Gastroesophageal sphincter (tissue), 4 donors: ENCODE data around the gene NCOR1. TPM values are rescaled to one million over a fixed set of nuclear protein-coding genes. Genes with fewer than 3 reads are reported as not detected.

ENCODE experiments used
- ATAC-seq: fragments of 150-250 bp; one replicate; pipeline ENCODE4 v1.9.1; 2016; ENCODE audit warnings: mild to moderate bottlenecking, moderate library complexity
- H3K27ac ChIP-seq, 4 donors: fragments of 200-600 bp; sonication (generic) in 3 of 4; 1 replicate in 3 of 4; 2 replicates in 1 of 4; pipeline ENCODE4 v1.5.1; 2016 to 2019
- H3K27me3 ChIP-seq: fragments of 200-600 bp; sonication (generic); one replicate; pipeline ENCODE4 v1.5.1; 2019
- H3K36me3 ChIP-seq, 2 donors: fragments of 200-600 bp; sonication (generic); one replicate each; pipeline ENCODE4 v1.5.1; 2019; ENCODE audit warnings: control low read depth in 1 of 2
- H3K4me1 ChIP-seq, 3 donors: fragments of 200-600 bp; sonication (generic); 1 replicate in 2 of 3; 2 replicates in 1 of 3; pipeline ENCODE4 v1.5.1; 2016 to 2019; ENCODE audit warnings: control low read depth in 2 of 3
- H3K4me3 ChIP-seq, 2 donors: fragments of 200-600 bp; sonication (generic); one replicate each; pipeline ENCODE4 v1.5.1; 2019; ENCODE audit warnings: mild to moderate bottlenecking in 1 of 2, moderate library complexity in 1 of 2
- H3K9me3 ChIP-seq, 3 donors: fragments of 200-600 bp; sonication (generic); one replicate each; pipeline ENCODE4 v1.5.1; 2017 to 2019; ENCODE audit warnings: control low read depth in 2 of 3
- CTCF ChIP-seq, 4 experiments: fragments of 200-600 bp in 2 of 4; fragments of 450-650 bp in 2 of 4; sonication (generic) in 1 of 4; IDR thresholded peaks; one replicate each; pipeline ENCODE4 v1.5.1; 2017 to 2019; ENCODE audit warnings: antibody characterized with exemption in 4 of 4, mild to moderate bottlenecking in 2 of 4, moderate library complexity in 2 of 4
- EP300 ChIP-seq: sonication (generic); formaldehyde crosslinking; IDR thresholded peaks from one replicate; pipeline ENCODE4 v1.6.1; 2017; ENCODE audit warnings: antibody characterized with exemption, mild to moderate bottlenecking
- POLR2A ChIP-seq, 2 donors: fragments of 450-650 bp; IDR thresholded peaks; one replicate each; pipeline ENCODE4 v1.6.1; 2017; ENCODE audit warnings: antibody characterized with exemption in 2 of 2, mild to moderate bottlenecking in 2 of 2, moderate library complexity in 1 of 2
- POLR2AphosphoS5 ChIP-seq: sonication (generic); formaldehyde crosslinking; IDR thresholded peaks from one replicate; pipeline ENCODE4 v1.6.1; 2017; ENCODE audit warnings: antibody characterized with exemption
- whole genome bisulfite sequencing, 2 donors: methylation state at CpG; one replicate each; pipeline ENCODE4 v1.1.5; 2018; ENCODE audit warnings: low coverage in 1 of 2; 5-methylcytosine and 5-hydroxymethylcytosine counted together
- total RNA-seq, 4 donors: library from RNA; depleted of rRNA; stranded (reverse); fragments of >200 nt; gene quantifications; one replicate each; pipeline ENCODE4 v1.1.0, GENCODE V29; 2016

NCOR1 gene
- total RNA-seq, 4 donors from 2014 or later: 76.3 to 160 (median 108) TPM

DNA sequence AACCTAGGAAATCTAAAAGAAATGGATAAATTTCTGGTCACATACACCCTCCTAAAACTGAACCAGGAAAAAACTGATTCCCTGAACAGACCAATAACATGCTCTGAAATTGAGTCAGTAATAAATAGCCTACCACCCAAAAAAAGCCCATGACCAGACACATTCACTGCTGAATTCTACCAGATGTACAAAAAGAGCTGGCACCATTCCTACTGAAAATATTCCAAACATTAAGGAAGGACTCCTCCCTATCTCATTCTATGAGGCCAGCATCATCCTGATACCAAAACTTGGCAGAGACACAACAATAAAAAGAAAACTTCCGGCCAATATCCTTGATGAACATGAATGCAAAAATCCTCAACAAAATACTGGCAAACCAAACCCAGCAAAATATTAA is 162.8 kb downstream of the NCOR1 start:
- H3K36me3 ChIP-seq: peaks cover 4 to 91% of the 10 kb centered on the region in 2 donors
- no peak for ATAC-seq
- H3K4me3 ChIP-seq: no peak overlapping the region
- no peak overlapping the region for H3K27ac ChIP-seq
- no peaks in the 10 kb centered on the region for H3K27me3 ChIP-seq
- WGBS, 2 donors: 57 to 71% methylated on average over 1 of the region's 1 CpG
- no peak for TF ChIP-seq CTCF (IDR thresholded peaks at IDR 0.05)
- no peak for TF ChIP-seq EP300
- TF ChIP-seq POLR2AphosphoS5: no peak
- no peak for TF ChIP-seq POLR2A (IDR thresholded peaks at IDR 0.05)
- H3K9me3 ChIP-seq: no peaks in the 10 kb centered on the region
- no peaks in the 10 kb centered on the region for H3K4me1 ChIP-seq

DNA sequence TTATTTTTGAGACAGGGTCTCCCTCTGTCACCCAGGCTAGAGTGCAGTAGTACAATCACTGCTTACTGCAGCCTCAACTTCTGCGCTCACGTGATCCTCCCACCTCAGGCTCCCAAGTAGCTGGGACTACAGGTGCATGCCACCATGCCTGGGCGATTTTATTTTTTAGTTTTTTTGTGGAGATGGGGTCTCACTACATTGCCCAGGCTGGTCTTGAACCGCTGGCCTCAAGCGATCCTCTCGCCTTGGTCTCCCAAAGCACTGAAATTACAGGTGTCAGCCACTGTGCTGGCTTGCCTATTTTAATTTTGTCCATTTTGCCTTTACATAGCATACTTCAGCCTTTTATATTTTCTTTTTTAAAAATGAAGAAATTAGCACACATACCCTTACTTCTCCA is 164.5 kb downstream of the NCOR1 start:
- Histone ChIP-seq H3K27me3 (no peaks in the 10 kb centered on the region), H3K4me3 (no peak overlapping the region), H3K4me1 (no peaks in the 10 kb centered on the region), H3K9me3 (no peaks in the 10 kb centered on the region), H3K27ac (no peak overlapping the region), H3K36me3 (peaks cover 5 to 91% of the 10 kb centered on the region in 2 donors)
- no peak for ATAC-seq
- no peak for TF ChIP-seq POLR2A (IDR thresholded peaks at IDR 0.05)
- no peak for TF ChIP-seq POLR2AphosphoS5
- TF ChIP-seq EP300: no peak
- no peak for TF ChIP-seq CTCF (IDR thresholded peaks at IDR 0.05)
- WGBS, 2 donors: 98 to 100% methylated on average over 5 to 6 of the region's 6 CpGs

DNA sequence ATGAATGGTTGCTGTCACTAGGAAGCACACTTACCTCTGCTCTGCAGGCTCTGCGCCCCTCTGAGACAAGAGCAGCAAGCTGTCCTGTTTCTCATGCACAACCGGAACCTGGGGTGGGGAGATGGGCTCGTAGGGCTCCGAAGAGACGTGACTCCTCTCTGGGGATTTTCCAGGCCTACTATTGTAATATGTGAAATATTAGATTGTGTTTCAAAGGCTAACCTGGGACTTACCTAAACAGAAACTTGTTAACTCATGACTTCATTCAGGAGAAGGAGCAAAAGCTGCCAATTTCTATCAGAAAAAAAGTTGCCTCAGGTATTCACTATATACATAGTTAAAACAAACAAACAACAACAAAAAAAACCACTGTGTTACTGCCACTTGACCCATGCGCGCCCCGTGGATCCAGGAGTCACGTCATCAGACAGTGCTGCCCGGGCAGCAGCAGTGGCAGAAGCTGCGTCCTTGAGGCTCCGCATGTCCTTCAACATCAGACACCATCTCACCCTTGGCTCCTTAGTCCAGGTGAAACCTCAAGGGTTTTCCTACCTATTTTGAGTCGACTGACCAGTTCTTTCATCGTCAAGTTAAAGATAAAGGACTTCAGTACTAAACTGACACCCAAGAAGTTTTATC is 166.4 kb downstream of the NCOR1 start:
- ATAC-seq: no peak
- no peak for TF ChIP-seq POLR2AphosphoS5
- no peak for TF ChIP-seq EP300
- no peak for TF ChIP-seq CTCF (IDR thresholded peaks at IDR 0.05)
- no peak for TF ChIP-seq POLR2A (IDR thresholded peaks at IDR 0.05)
- Histone ChIP-seq H3K27me3 (no peaks in the 10 kb centered on the region), H3K9me3 (no peaks in the 10 kb centered on the region), H3K27ac (no peak overlapping the region), H3K4me1 (no peaks in the 10 kb centered on the region), H3K36me3 (peaks cover 7 to 91% of the 10 kb centered on the region in 2 donors), H3K4me3 (no peak overlapping the region)
- 83 to 92% methylated on average over 11 to 13 of the region's 14 CpGs for WGBS, 2 donors

DNA sequence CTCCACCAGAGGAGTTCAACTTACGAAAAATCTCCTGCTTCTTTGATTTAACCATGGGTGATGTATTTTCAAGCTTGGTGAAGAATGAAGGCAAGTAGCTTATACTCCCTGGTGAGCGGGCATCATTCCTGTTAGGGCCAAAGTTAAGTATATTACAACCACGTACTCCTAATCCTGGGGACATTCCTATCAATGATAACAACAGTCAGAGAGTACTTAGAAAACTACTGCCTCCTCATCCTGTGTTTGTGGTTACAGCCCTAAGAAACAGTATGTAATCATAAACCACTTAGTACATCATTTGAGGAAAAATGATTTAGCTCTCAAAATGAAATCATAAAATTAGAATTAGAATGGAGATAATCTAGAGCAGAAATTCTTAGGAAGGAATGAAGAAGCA is 168.4 kb downstream of the NCOR1 start:
- no peaks in the 10 kb centered on the region for H3K9me3 ChIP-seq
- H3K36me3 ChIP-seq: peaks cover 7 to 93% of the 10 kb centered on the region in 2 donors
- 90% methylated on average over 2 of the region's 3 CpGs; no CpG with 5 or more reads in 1 of the 2 donors for WGBS, 2 donors
- no peaks in the 10 kb centered on the region for H3K4me1 ChIP-seq
- no peak overlapping the region for H3K27ac ChIP-seq
- ATAC-seq: no peak
- no peak overlapping the region for H3K4me3 ChIP-seq
- TF ChIP-seq CTCF (IDR thresholded peaks at IDR 0.05): no peak
- no peak for TF ChIP-seq POLR2AphosphoS5
- TF ChIP-seq POLR2A (IDR thresholded peaks at IDR 0.05): no peak
- TF ChIP-seq EP300: no peak
- no peaks in the 10 kb centered on the region for H3K27me3 ChIP-seq

DNA sequence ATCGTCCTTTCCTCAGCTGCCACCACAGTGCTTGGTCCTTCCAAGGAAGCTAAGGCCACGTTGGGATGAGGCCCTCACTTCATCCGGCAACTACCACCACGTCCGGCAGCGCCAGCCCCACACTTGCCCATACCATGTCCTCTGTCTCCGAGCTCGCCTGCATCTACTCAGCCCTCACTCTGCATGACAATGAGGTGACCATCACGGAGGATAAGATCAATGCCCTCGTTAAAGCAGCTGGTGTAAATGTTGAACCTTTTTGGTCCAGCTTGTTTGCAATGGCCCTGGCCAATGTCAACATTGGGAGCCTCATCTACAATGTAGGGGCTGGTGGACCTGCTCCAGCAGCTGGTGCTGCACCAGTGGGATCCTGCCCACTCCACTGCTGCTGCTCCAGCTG is 170.8 kb downstream of the NCOR1 start:
- Histone ChIP-seq H3K4me3 (no peak overlapping the region), H3K9me3 (no peaks in the 10 kb centered on the region), H3K27me3 (no peaks in the 10 kb centered on the region), H3K4me1 (no peaks in the 10 kb centered on the region), H3K27ac (no peak overlapping the region), H3K36me3 (peaks cover 7 to 98% of the 10 kb centered on the region in 2 donors)
- WGBS, 2 donors: 87% methylated on average over 7 of the region's 10 CpGs; no CpG with 5 or more reads in 1 of the 2 donors
- ATAC-seq: no peak
- TF ChIP-seq CTCF (IDR thresholded peaks at IDR 0.05): no peak
- no peak for TF ChIP-seq POLR2AphosphoS5
- TF ChIP-seq POLR2A (IDR thresholded peaks at IDR 0.05): no peak
- TF ChIP-seq EP300: no peak
